ENCODE data around the gene PSMD8. TPM values are rescaled to one million over a fixed set of nuclear protein-coding genes. Genes with fewer than 3 reads are reported as not detected.

The PSMD8 gene
- total and polyA plus RNA-seq, 10 donors = 39.0 to 144 (median 81.9) TPM

GRCh38 chr19:38358071-38358470 is 16.3 kb upstream of the PSMD8 start:
- Histone ChIP-seq H3K9me3 (no peaks in the 10 kb centered on the region), H3K36me3 (no peaks in the 10 kb centered on the region), H3K4me3 (no peak overlapping the region), H3K4me1 (peaks cover 6 to 23% (median 18%) of the 10 kb centered on the region in 6 donors), H3K27me3 (replicated peaks in 1 of 7) (peaks cover 0 to 44% (median 4%) of the 10 kb centered on the region in 7 donors), H3K27ac (no peak overlapping the region)
- intact Hi-C loops (cut with DNase I; ENCODE audit: low total_unique reads) = no loop called here
- DNase-seq = no peak
- TF ChIP-seq, protein P1, sequence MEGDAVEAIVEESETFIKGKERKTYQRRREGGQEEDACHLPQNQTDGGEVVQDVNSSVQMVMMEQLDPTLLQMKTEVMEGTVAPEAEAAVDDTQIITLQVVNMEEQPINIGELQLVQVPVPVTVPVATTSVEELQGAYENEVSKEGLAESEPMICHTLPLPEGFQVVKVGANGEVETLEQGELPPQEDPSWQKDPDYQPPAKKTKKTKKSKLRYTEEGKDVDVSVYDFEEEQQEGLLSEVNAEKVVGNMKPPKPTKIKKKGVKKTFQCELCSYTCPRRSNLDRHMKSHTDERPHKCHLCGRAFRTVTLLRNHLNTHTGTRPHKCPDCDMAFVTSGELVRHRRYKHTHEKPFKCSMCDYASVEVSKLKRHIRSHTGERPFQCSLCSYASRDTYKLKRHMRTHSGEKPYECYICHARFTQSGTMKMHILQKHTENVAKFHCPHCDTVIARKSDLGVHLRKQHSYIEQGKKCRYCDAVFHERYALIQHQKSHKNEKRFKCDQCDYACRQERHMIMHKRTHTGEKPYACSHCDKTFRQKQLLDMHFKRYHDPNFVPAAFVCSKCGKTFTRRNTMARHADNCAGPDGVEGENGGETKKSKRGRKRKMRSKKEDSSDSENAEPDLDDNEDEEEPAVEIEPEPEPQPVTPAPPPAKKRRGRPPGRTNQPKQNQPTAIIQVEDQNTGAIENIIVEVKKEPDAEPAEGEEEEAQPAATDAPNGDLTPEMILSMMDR (IDR thresholded peaks at IDR 0.05 in 8 of 11, conservative IDR thresholded peaks at IDR 0.05 in 3 of 11) = no peak
- TF ChIP-seq POLR2AphosphoS5 (IDR thresholded peaks at IDR 0.05) (no peak), POLR2A (IDR thresholded peaks at IDR 0.05) (no peak)
- WGBS, 5 donors = 35 to 59% (median 46%) methylated on average over 5 of the region's 5 CpGs

GRCh38 chr19:38359242-38360021 is 14.9 kb upstream of the PSMD8 start:
- no peak overlapping the region for H3K27ac ChIP-seq
- H3K27me3 ChIP-seq (replicated peaks in 1 of 7) = peaks cover 0 to 43% (median 4%) of the 10 kb centered on the region in 7 donors
- H3K36me3 ChIP-seq = no peaks in the 10 kb centered on the region
- peaks cover 8 to 24% (median 19%) of the 10 kb centered on the region in 6 donors for H3K4me1 ChIP-seq
- TF ChIP-seq POLR2AphosphoS5 (IDR thresholded peaks at IDR 0.05) (no peak), POLR2A (IDR thresholded peaks at IDR 0.05) (no peak)
- TF ChIP-seq, protein P1 (IDR thresholded peaks at IDR 0.05 in 8 of 11, conservative IDR thresholded peaks at IDR 0.05 in 3 of 11) = no peak
- WGBS, 5 donors = 54 to 59% (median 56%) methylated on average over 18 of the region's 18 CpGs
- intact Hi-C loops (cut with DNase I; ENCODE audit: low total_unique reads) = no loop called here
- no peak for DNase-seq
- no peak overlapping the region for H3K4me3 ChIP-seq
- H3K9me3 ChIP-seq = no peaks in the 10 kb centered on the region

DNA sequence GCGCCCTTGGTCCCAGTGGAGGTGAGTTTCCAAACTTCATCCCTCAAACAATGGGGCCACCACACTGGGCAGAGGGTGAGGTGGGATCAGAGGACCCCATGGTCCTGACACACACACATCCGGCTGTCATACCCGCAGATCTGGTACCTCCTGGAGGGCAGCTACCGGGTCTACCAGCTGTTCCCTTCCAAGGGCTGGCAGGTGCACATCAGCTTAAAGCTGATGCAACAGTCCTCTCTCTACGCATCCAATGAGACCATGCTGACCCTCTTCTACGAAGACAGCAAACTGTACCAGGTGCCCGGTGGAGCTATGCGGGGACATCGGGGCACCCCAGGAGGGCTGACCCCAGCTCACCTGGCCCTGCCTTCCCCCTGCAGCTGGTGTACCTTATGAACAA is 14.0 kb upstream of the PSMD8 start:
- 67 to 90% (median 85%) methylated on average over 6 to 9 of the region's 9 CpGs for WGBS, 5 donors
- H3K27me3 ChIP-seq (replicated peaks in 1 of 7) = peaks cover 0 to 49% (median 4%) of the 10 kb centered on the region in 7 donors
- no peak overlapping the region for H3K27ac ChIP-seq
- intact Hi-C loops (cut with DNase I; ENCODE audit: low total_unique reads) = no loop called here
- peaks cover 8 to 24% (median 19%) of the 10 kb centered on the region in 6 donors for H3K4me1 ChIP-seq
- TF ChIP-seq POLR2A (IDR thresholded peaks at IDR 0.05) (no peak), POLR2AphosphoS5 (IDR thresholded peaks at IDR 0.05) (no peak)
- TF ChIP-seq, protein P1 (IDR thresholded peaks at IDR 0.05 in 8 of 11, conservative IDR thresholded peaks at IDR 0.05 in 3 of 11) = no peak
- H3K9me3 ChIP-seq = no peaks in the 10 kb centered on the region
- no peak for DNase-seq
- no peaks in the 10 kb centered on the region for H3K36me3 ChIP-seq
- H3K4me3 ChIP-seq = no peak overlapping the region

- H3K4me1 ChIP-seq = peaks cover 8 to 24% (median 19%) of the 10 kb centered on the region in 6 donors
- H3K4me3 ChIP-seq = peak overlapping the region; percentile 60 to 83 (median 68)
- H3K36me3 ChIP-seq = no peaks in the 10 kb centered on the region
- H3K9me3 ChIP-seq = no peaks in the 10 kb centered on the region
- DNase-seq = no peak
- 15 to 26% (median 21%) methylated on average over 23 of the region's 23 CpGs for WGBS, 5 donors
- intact Hi-C loops (cut with DNase I; ENCODE audit: low total_unique reads) = no loop called here
- peak overlapping the region in 4 of 8 donors; percentile 66 to 81 (median 68) for H3K27ac ChIP-seq
- TF ChIP-seq POLR2AphosphoS5 (IDR thresholded peaks at IDR 0.05) (no peak), POLR2A (IDR thresholded peaks at IDR 0.05) (no peak)
- TF ChIP-seq, protein P1 (IDR thresholded peaks at IDR 0.05 in 8 of 11, conservative IDR thresholded peaks at IDR 0.05 in 3 of 11) = no peak
- peaks cover 0 to 53% (median 4%) of the 10 kb centered on the region in 7 donors for H3K27me3 ChIP-seq (replicated peaks in 1 of 7)
These were observed 13.3 kb upstream of the PSMD8 start for GRCh38 chr19:38360839-38361631.

All from spleen (tissue), 11 donors.